HEK293 (cell line): ENCODE data around the gene SQSTM1.

ENCODE experiments used
- ATF2 ChIP-seq: fragments of 450-650 bp; formaldehyde crosslinking; IDR thresholded peaks from 2 replicates; pipeline ENCODE4 v1.5.1; 2016; ENCODE audit warnings: missing biosample characterization, missing genetic modification characterization, low read depth
- BCL11B ChIP-seq: fragments of 450-650 bp; formaldehyde crosslinking; IDR thresholded peaks from 2 replicates; pipeline ENCODE4 v1.5.1; 2016; ENCODE audit warnings: low read depth, missing biosample characterization, missing genetic modification characterization
- GLIS2 ChIP-seq: fragments of 450-650 bp; formaldehyde crosslinking; IDR thresholded peaks from 2 replicates; pipeline ENCODE4 v1.5.1; 2016; ENCODE audit warnings: missing biosample characterization, missing genetic modification characterization
- HOXD13 ChIP-seq: sonication (generic); formaldehyde crosslinking; IDR thresholded peaks from 2 replicates; pipeline ENCODE4 v1.8.0; 2022; ENCODE audit warnings: missing genetic modification reagents, borderline replicate concordance
- KLF10 ChIP-seq: fragments of 450-650 bp; IDR thresholded peaks from 2 replicates; pipeline ENCODE4 v1.5.1; 2018; ENCODE audit warnings: missing biosample characterization, mild to moderate bottlenecking, missing genetic modification characterization
- PBX3 ChIP-seq: sonication (generic); formaldehyde crosslinking; IDR thresholded peaks from 2 replicates; pipeline ENCODE4 v1.8.1; 2022; ENCODE audit warnings: mild to moderate bottlenecking, moderate library complexity, missing genetic modification reagents
- ZBTB17 ChIP-seq: fragments of 450-650 bp; formaldehyde crosslinking; IDR thresholded peaks from 2 replicates; pipeline ENCODE4 v1.5.1; 2016; ENCODE audit warnings: missing biosample characterization, missing genetic modification characterization
- ZBTB20 ChIP-seq: fragments of 450-650 bp; formaldehyde crosslinking; IDR thresholded peaks from 2 replicates; pipeline ENCODE4 v1.5.1; 2016; ENCODE audit warnings: missing biosample characterization, missing genetic modification characterization
- ZBTB48 ChIP-seq: fragments of 450-650 bp; formaldehyde crosslinking; IDR thresholded peaks from 2 replicates; pipeline ENCODE4 v1.5.1; 2016; ENCODE audit warnings: missing biosample characterization, missing genetic modification characterization
- ZFP37 ChIP-seq: fragments of 450-650 bp; formaldehyde crosslinking; IDR thresholded peaks from 2 replicates; pipeline ENCODE4 v1.5.1; 2016; ENCODE audit warnings: missing biosample characterization, missing genetic modification characterization
- ZNF114 ChIP-seq: fragments of 450-650 bp; formaldehyde crosslinking; IDR thresholded peaks from 2 replicates; pipeline ENCODE4 v1.5.0; 2017; ENCODE audit warnings: missing biosample characterization, missing genetic modification characterization
- ZNF16 ChIP-seq: fragments of 450-650 bp; formaldehyde crosslinking; IDR thresholded peaks from 2 replicates; pipeline ENCODE4 v1.5.1; 2016; ENCODE audit warnings: low read depth, missing biosample characterization, missing genetic modification characterization
- ZNF202 ChIP-seq: fragments of 450-650 bp; formaldehyde crosslinking; IDR thresholded peaks from 2 replicates; pipeline ENCODE4 v1.5.1; 2016; ENCODE audit warnings: missing biosample characterization, missing genetic modification characterization, borderline replicate concordance
- ZNF24 ChIP-seq: fragments of 450-650 bp; formaldehyde crosslinking; IDR thresholded peaks from 2 replicates; pipeline ENCODE4 v1.5.1; 2016; ENCODE audit warnings: missing biosample characterization, missing genetic modification characterization
- ZNF324 ChIP-seq: fragments of 450-650 bp; formaldehyde crosslinking; IDR thresholded peaks from 2 replicates; pipeline ENCODE4 v1.5.1; 2016; ENCODE audit warnings: missing biosample characterization, missing genetic modification characterization
- ZNF37A ChIP-seq: fragments of 450-650 bp; IDR thresholded peaks from 2 replicates; pipeline ENCODE4 v1.5.1; 2018; ENCODE audit warnings: missing biosample characterization, missing genetic modification characterization
- ZNF394 ChIP-seq: fragments of 450-650 bp; formaldehyde crosslinking; IDR thresholded peaks from 2 replicates; pipeline ENCODE4 v1.5.1; 2016; ENCODE audit warnings: missing biosample characterization, missing genetic modification characterization, mild to moderate bottlenecking, moderate library complexity, borderline replicate concordance
- ZNF426 ChIP-seq: fragments of 450-650 bp; formaldehyde crosslinking; IDR thresholded peaks from 2 replicates; pipeline ENCODE4 v1.5.1; 2017; ENCODE audit warnings: missing biosample characterization, missing genetic modification characterization, mild to moderate bottlenecking, inconsistent platforms, moderate library complexity
- ZNF433 ChIP-seq: fragments of 450-650 bp; formaldehyde crosslinking; IDR thresholded peaks from 2 replicates; pipeline ENCODE4 v1.5.1; 2016; ENCODE audit warnings: missing biosample characterization, missing genetic modification characterization, low read depth
- ZNF548 ChIP-seq: fragments of 450-650 bp; formaldehyde crosslinking; IDR thresholded peaks from 2 replicates; pipeline ENCODE4 v1.5.1; 2016; ENCODE audit warnings: missing biosample characterization, missing genetic modification characterization
- ZNF555 ChIP-seq: fragments of 450-650 bp; formaldehyde crosslinking; conservative IDR thresholded peaks from 2 replicates; pipeline ENCODE4 v1.5.1; 2017; ENCODE audit warnings: missing biosample characterization, mild to moderate bottlenecking, missing genetic modification characterization, inconsistent platforms
- ZNF561 ChIP-seq: fragments of 450-650 bp; IDR thresholded peaks from 2 replicates; pipeline ENCODE4 v1.5.1; 2018; ENCODE audit warnings: missing biosample characterization, missing genetic modification characterization, borderline replicate concordance
- ZNF596 ChIP-seq: fragments of 450-650 bp; IDR thresholded peaks from 2 replicates; pipeline ENCODE4 v1.5.0; 2018; ENCODE audit warnings: missing biosample characterization, mild to moderate bottlenecking, missing genetic modification characterization, moderate library complexity
- ZNF654 ChIP-seq: fragments of 450-650 bp; formaldehyde crosslinking; IDR thresholded peaks from 2 replicates; pipeline ENCODE4 v1.5.1; 2016; ENCODE audit warnings: low read depth, missing biosample characterization, missing genetic modification characterization
- ZNF660 ChIP-seq: fragments of 450-650 bp; IDR thresholded peaks from 2 replicates; pipeline ENCODE4 v1.5.1; 2018; ENCODE audit warnings: missing biosample characterization, mild to moderate bottlenecking, missing genetic modification characterization
- ZNF707 ChIP-seq: fragments of 450-650 bp; formaldehyde crosslinking; IDR thresholded peaks from 2 replicates; pipeline ENCODE4 v1.5.1; 2016; ENCODE audit warnings: missing biosample characterization, missing genetic modification characterization
- ZNF76 ChIP-seq: fragments of 450-650 bp; formaldehyde crosslinking; IDR thresholded peaks from 2 replicates; pipeline ENCODE4; 2016; ENCODE audit warnings: low read depth, missing biosample characterization, missing genetic modification characterization, borderline replicate concordance
- ZNF776 ChIP-seq: fragments of 450-650 bp; formaldehyde crosslinking; IDR thresholded peaks from 2 replicates; pipeline ENCODE4 v1.5.0; 2017; ENCODE audit warnings: missing biosample characterization, missing genetic modification characterization, borderline replicate concordance
- ZNF830 ChIP-seq: fragments of 450-650 bp; IDR thresholded peaks from 2 replicates; pipeline ENCODE4 v1.5.0; 2018; ENCODE audit warnings: missing biosample characterization, missing genetic modification characterization, low read depth, mild to moderate bottlenecking, moderate library complexity
- ZNF843 ChIP-seq: fragments of 450-650 bp; formaldehyde crosslinking; IDR thresholded peaks from 2 replicates; pipeline ENCODE4 v1.5.1; 2016; ENCODE audit warnings: missing biosample characterization, missing genetic modification characterization

SQSTM1 gene

GRCh38 chr5:179858586-179859427 is 38.1 kb downstream of the SQSTM1 start, which contains the start of gene MRNIP (continued):
- TF ChIP-seq PBX3 (CRISPR knock-in tag) (peak; percentile 84; the same call in 1 of the 2 replicates), ZBTB20 (tag by site-specific recombination) (peak; percentile 90), KLF10 (tag by site-specific recombination) (peak; percentile 27; the same call in 1 of the 2 replicates), ZNF830 (tag by site-specific recombination) (no peak), ZNF555 (tag by site-specific recombination) (no peak), ZBTB17 (tag by site-specific recombination) (peak; percentile 93), ZNF654 (tag by site-specific recombination) (no peak), ZNF843 (tag by site-specific recombination) (peak; percentile 56; the same call in 1 of the 2 replicates), ZNF426 (tag by site-specific recombination) (no peak), ZNF114 (no peak), ZNF660 (tag by site-specific recombination) (peak; percentile 16; the same call in 1 of the 2 replicates), ZNF707 (tag by site-specific recombination) (no peak), ZNF37A (tag by site-specific recombination) (no peak), ZBTB48 (tag by site-specific recombination) (peak; percentile 16; the same call in 1 of the 2 replicates), ZNF202 (tag by site-specific recombination) (no peak), ZNF16 (tag by site-specific recombination) (no peak), ZFP37 (tag by site-specific recombination) (peak; percentile 85), ZNF548 (tag by site-specific recombination) (no peak), ATF2 (tag by site-specific recombination) (no peak), BCL11B (tag by site-specific recombination) (peak; percentile 44; the same call in 1 of the 2 replicates), HOXD13 (CRISPR knock-in tag) (no peak), GLIS2 (peak; percentile 45), ZNF561 (tag by site-specific recombination) (0 out of 2 replicates have a peak, but pooled peaks have one; percentile 14), ZNF596 (no peak), ZNF394 (peak; percentile 21; the same call in 1 of the 2 replicates), ZNF776 (tag by site-specific recombination) (no peak), ZNF76 (tag by site-specific recombination) (0 out of 2 replicates have a peak, but pooled peaks have one; percentile 54), ZNF324 (peak; percentile 61; the same call in 1 of the 2 replicates), ZNF24 (peak; percentile 56; the same call in 1 of the 2 replicates), ZNF433 (tag by site-specific recombination) (no peak)
